Measurements from ENCODE around the gene KAT2B.

The KAT2B gene

DNA sequence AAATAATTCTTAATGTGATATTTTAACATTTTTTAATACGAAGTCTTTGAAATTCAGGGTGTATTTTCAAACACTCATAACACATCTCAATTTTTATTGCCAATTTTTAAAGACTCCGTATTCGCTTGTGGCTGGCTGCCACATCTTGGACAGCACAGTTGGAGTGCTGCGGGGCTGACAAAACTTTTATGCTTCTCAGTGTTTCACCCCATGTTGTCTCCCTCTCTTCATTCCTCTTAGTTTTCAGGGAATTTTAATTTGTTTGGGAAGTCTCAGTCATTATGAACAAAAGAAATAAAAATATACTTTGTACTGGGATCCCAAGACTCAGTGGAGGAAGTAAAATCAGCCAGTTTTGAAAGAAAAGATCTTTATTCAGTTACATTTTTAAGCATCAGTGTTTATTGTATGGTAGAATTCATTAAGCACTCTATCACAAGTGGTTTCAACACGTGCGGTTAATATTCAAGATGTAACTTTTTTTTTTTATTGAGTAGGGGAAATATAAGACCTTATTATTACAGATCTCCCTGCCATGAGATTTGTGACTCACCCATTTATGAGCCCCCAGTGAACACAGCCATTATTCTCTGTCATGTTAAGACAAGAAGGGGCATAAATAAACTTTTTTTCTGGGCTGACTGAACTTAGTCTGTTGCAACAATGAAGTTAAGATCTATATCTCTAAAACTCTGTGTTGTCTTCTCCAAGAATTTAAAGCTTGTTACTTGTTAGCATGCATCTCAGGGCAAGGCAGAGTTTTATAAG is 26.8 kb downstream of the KAT2B start:
- no peak for DNase-seq

DNA sequence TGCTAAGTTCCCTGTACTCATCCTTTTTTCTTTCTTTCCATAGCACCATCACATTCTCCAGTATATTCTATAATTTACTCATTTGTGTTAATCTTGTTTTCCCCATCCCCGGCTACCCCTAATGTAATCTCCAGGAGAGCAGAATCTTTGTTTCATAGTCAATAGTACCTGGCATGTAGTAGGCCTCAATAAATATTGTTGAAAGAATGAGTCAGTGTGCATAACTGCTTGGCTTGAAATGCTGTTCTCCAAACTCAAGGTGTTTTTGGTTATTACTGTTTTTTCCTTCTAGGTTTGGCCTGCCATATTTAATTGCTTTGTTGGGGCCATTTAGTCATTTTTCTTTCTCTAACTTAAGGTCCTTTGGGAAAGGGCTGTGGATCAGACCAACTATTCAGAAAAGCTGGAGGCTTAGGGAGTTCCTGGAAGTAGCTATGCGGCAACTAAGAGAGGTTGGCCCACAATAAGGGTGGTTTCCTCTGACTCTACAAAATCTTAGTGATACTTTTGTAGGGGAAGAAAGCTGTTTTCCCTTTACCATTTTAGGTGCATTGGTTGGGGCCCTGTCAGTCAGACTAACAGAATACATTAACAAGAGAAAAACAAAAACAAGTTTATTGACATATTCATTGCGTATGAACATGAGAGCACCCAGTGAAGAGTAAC is 28.4 kb downstream of the KAT2B start:
- no peak for DNase-seq

DNA sequence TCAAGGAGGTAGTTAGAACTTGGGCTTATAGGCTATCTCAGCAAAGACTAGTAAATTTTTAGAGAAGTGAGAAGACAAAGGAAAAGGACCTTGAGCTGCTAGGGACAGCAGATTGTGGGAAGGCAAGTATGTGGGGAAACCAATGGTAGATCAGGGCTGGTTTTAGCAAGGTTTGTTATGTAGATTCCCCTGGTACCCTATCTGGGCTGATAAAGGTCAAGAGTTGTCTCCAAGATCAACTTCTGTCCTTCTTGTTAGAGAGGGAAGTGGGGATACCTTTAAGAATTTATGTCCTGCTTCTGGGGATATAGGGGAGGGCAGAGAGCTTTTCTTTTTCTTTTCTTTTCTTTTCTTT is 28.9 kb downstream of the KAT2B start:
- no peak for DNase-seq

- DNase-seq, result no peak
Observed at GRCh38 chr3:20071175-20071574, 30.9 kb downstream of the KAT2B start.

GRCh38 chr3:20072422-20072821 is 32.2 kb downstream of the KAT2B start:
- no peak for DNase-seq

- no peak for DNase-seq
Observed at GRCh38 chr3:20073068-20073467, 32.8 kb downstream of the KAT2B start.

GRCh38 chr3:20073683-20074082 is 33.4 kb downstream of the KAT2B start:
- DNase-seq, result no peak

- DNase-seq, result no peak
Observed at GRCh38 chr3:20074226-20075063, 34.2 kb downstream of the KAT2B start.

DNA sequence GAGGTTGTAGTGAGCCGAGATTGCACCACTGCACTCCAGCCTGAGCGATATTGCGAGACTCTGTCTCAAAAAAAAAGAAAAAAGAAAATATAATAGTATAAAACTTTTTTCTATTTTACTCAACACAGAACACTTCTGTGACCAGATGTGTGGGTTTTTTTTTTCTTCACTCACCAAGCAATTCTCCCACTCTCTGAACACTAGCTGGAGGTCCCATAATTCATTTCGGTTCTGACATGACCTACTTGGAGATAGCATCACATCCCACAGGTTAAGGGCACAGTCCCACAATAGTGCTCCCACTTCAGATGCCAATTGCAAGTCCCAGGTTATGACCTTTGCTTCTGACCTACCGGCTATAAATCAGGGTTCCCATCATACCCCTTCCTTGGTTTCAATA is 35.0 kb downstream of the KAT2B start:
- no peak for DNase-seq

DNA sequence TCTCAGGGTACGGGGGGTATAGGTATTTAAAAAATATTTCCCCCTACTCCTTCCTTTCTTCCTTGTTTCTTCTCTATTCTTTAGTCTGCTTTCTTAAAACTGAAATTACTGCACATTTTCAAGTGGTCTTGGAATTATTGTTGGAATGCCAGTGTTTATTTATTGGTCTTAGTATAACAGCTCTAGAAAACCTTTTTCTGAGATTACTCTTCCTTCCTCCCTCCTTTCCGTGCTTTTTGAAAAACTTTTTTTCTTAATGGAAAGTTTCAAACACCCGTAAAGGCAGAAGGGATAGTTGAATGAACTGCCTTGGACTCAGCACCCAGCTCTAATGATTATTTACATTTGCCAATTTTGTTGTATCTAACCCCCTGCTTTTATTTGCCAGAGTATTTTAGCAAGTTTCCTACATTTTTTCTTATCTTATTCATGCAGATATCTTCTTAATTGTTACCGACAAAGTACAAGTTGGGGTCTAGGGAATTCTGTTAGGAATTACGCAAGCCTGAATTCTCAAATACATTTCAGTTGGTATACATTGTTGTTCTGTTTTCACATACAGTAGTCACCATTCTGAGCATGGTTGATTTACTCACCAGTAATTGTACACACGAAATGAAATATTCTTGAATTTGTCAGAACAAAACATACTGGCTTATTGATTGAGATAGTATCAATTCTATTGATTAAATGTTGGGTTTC is 36.2 kb downstream of the KAT2B start:
- DNase-seq, result no peak

DNA sequence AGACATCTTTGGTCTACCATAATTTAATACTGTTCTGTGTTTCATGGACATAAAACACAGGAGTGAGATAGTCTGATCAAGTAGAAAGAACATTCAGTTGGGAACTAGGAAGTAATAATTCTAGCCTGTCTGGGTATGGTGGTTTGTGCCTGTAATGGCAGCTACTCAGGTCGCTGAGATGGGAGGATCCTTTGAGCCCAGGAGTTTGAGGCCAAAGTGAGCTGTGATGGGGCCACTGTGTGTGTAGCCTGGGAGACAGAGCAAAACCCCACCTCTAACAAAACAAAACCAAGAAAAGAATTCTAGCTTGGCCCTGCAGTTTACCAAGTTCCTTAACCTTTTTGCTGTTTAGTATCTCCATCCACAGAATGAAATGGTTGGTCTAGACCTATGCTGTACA is 36.8 kb downstream of the KAT2B start:
- DNase-seq, result no peak

DNA sequence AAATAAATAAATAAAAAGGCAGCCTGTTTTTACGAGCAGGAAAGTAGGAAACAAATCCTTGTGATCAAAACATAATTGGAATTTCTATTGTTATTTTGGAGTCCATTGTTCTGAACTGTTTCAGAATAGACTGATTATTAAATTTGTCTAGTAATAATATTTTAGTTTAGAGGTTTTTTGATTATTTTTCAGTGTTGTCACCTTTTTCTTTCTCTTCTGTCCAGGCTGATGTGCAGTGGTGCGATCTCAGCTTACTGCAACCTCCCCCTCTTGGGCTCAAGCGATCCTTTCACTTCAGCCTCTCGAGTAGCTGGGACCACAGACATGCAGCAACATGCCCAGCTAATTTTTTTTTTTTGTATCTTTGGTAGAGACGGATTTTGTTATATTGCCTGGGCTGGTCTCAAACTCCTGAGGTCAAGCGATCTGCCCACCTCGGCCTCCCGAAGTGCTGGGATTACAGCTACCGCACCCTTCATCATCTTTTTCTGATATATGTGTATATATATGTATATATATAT is 38.0 kb downstream of the KAT2B start:
- DNase-seq, result no peak

DNA sequence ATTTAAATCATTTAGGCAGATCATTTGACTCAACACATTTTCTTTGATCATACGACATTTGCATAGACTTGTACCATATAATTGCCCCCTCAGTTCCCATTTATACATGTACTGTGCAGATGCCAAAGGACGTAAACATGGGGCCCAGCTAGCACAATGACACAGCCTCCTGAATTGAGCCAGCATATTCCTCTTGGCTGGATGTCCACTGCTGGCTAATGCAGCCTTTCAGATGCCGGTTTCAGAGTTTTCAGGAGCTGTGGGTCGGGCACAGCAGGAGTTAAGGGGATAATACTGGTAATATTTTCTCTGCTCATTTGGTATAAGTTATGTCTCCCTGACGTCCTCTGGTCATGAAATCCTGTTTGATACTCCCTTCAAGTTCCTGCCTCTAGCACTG is 39.4 kb downstream of the KAT2B start:
- DNase-seq, result no peak

DNA sequence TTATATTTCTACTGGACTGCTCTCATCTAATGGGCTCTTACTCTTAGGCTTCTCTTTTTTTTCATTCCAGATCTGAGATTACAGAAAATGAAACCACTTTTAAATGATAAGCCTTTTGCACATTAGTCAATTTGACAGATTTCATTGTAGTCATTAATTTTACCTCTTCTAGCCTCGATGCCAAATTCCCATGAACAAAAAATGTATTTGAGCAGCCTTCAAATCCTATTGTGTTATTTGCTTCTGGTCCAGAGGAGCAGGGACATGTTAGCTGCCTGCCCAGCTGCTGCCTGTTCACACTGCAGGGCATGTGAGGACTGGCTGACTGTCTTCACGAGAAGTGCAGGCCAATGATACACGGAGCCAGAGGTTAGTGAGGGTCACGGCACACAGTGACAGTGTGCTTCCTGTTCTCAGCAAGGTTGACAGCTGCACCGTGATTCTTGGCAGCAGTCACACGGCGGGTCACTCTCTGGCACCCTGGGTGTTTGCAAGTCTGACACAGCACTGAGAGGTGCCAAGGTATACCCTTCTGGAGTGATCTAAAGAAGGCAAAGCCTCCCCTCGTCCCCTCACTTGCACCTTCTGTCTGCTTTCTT is 40.8 kb downstream of the KAT2B start:
- DNase-seq, result no peak

DNA sequence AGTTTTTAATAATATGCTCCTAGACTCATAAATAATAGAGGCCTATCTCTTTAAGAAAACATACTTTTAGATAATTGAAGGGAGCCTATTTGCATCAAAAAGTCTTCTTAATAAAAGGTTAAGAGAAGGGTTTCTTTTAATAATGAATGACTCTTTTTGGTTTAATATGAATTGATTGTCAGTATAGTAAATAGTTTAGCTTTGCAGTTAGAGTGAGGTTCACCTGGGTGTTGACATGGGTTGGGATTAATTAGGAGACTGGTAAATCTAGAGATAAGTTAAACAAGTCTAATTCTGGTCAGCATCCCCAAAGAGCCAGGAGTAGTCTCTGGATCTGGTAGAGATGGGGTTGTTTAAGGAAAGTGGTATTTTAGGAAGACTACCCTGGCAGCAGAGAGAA is 43.0 kb downstream of the KAT2B start:
- DNase-seq, result no peak

DNA sequence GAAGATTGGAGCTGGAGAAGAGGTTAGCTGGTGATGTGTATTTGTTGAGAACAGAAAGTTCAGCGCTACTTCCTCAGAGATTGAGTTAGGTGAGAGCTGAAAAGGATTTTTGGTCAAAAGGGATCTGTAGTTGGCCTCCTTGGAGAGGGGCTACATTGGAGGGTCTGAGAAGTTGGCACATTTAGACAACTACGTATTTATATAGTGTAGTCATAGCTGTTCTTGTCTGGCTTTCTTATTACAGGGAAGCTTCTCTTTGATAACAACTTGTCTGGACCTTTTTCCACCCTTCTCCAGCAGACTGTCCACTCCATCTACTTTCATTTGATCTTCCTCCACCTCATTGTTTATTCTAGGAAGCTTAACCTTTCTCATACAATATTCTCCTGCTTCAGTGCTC is 43.7 kb downstream of the KAT2B start:
- no peak for DNase-seq

DNA sequence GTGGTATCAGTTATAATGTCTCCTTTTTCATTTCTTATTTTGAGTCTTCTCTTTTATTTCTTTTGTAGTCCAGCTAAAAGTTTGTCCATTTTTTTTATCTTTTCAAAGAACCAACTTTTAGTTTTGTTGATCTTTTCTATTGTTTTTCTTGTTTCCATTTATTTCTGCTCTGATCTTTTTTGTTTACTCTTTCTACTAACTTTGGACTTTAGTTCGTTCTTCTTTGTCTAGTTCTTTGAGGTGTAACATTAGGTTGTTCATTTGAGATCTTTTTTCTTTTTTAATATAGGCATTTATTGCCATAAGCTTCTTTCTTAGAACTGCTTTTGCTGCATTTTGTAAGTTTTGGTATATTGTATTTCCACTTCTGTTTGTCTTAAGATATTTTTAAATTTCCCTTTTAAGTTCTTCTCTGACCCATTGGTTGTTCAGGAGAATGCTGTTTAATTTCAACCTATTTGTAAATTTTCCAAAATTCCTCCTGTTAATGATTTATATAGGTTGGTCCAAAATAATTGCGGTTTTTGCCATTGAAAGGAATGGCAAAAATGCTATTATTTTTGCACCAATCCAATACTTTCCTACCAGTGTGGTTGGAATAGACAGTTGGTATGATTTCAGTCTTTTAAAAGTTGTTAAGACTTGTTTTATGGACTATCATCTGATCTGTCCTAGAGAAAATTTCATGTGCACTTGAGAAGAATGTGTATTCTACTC is 51.2 kb downstream of the KAT2B start:
- DNase-seq, result no peak

DNA sequence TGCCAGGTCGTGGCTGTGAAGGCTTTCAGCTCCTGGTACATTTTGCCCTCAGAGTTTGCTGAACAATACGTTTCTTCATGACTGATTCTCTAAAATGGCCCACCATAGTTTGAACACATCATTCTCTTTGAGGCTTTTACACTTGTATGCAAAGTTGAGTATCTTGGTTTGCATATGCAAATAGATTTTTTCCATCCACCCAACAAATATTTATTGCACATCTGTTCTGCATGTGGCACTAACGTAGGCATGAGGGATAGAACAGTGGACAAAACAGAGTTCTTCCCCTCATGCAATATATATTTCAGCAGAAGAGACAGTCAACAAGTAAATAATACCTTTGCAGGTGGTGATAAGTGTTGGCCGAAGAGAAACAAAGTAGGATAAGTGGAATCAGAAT is 55.2 kb downstream of the KAT2B start:
- DNase-seq, result no peak

DNA sequence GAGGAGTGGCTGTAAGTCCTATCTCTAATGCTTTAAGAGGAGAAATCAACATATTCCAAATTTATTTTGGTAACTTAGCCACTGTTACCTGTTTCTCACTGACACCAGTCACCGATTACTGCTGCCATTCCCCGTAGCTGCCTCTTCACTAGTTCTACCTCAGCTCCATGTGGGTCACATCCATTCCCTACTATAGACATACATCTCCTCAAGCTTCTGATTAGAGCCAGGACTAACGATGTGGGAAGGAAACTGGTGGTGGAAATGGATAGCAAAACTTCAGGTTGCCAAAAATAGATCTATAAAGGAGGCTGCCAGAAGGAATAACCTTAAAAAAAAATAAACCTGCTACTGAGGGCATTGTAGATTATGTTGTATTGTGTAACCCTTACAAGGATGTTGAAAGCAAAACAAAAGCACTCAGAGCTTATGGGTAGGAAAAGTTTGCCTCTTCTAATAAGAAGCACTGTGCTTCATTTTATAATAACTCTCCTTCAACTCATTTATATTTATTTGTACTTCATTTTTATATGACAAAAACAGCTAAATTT is 56.0 kb downstream of the KAT2B start:
- DNase-seq, result no peak

GRCh38 chr3:20097015-20097414 is 56.8 kb downstream of the KAT2B start:
- DNase-seq, result no peak

- no peak for DNase-seq
Observed at GRCh38 chr3:20099060-20099459, 58.8 kb downstream of the KAT2B start.

DNA sequence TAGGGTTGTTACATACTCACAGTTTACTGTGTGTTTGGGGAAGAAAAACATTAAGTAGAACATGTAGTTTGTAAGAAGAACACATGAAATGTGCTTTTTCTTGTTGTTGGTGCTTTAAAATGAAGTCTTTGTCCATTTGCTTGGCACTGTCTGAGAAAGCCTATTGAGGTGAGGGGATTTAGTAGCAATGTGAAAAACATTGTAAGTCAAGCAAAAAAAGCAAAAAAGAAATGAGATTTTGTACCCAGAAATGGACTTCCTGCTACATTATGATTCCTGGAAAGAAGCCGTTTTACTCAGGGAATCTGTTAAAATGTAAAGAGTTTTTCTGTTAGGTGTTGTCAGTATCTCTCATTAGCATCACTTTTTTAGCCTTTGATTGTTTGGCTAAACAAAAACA is 59.9 kb downstream of the KAT2B start:
- no peak for DNase-seq

All from NCI-H1048 (cell line).